Activated B cell treated with CpG ODN at 0.5 μM for 24 hours (primary cell): ENCODE data around the gene CADPS2. TPM values are rescaled to one million over a fixed set of nuclear protein-coding genes. Genes with fewer than 3 reads are reported as not detected.

Experiments
- ATAC-seq: fragments of 200-7000 bp; cut with Tn5 transposase; one replicate; pipeline ENCODE4 v1.10.0; 2021; ENCODE audit warnings: low read depth, mild to moderate bottlenecking, moderate library complexity
- CTCF ChIA-PET: fragments of 350-600 bp; sonication (Branson Sonifier 250); formaldehyde crosslinking; loops from one replicate; lab custom pipeline; 2021; ENCODE audit warnings: antibody characterized with exemption; lab: Charles Lee
- POLR2A ChIA-PET: fragments of 350-600 bp; sonication (Branson Sonifier 250); formaldehyde crosslinking; loops from one replicate; lab custom pipeline; 2021; ENCODE audit warnings: antibody characterized with exemption; lab: Charles Lee
- DNase-seq: peaks from one replicate; pipeline ENCODE4 v3.0.0; 2022
- H3K27ac Mint-ChIP-seq: one replicate; pipeline ENCODE4 v1.8.0; 2020; ENCODE audit warnings: mixed read lengths
- H3K27me3 Mint-ChIP-seq: one replicate; pipeline ENCODE4 v1.8.0; 2021; ENCODE audit warnings: mixed read lengths
- H3K36me3 Mint-ChIP-seq: one replicate; pipeline ENCODE4 v1.8.0; 2021; ENCODE audit warnings: low read depth, mixed read lengths
- H3K4me1 Mint-ChIP-seq: one replicate; pipeline ENCODE4 v1.8.0; 2021; ENCODE audit warnings: mixed read lengths
- H3K4me3 Mint-ChIP-seq: one replicate; pipeline ENCODE4 v1.8.0; 2020; ENCODE audit warnings: mild to moderate bottlenecking, mixed read lengths
- H3K9me3 Mint-ChIP-seq: one replicate; pipeline ENCODE4 v1.8.0; 2020; ENCODE audit warnings: mixed read lengths
- intact Hi-C: fragments of 100-400 bp; cut with micrococcal nuclease; formaldehyde crosslinking; loops from one replicate; pipeline ENCODE4 v1.15.1; 2024
- total RNA-seq: library from RNA; stranded (reverse); gene quantifications from 2 replicates; pipeline ENCODE4 v1.2.3, GENCODE V29; 2022
- TF ChIP-seq, protein P1 (sequence below): fragments of 200-600 bp; IDR thresholded peaks from one replicate; pipeline ENCODE4 v1.8.0; 2022; ENCODE audit warnings: antibody characterized with exemption, mild to moderate bottlenecking

The CADPS2 gene
- total RNA-seq, 1 donor from 2014 or later, result not detected

DNA sequence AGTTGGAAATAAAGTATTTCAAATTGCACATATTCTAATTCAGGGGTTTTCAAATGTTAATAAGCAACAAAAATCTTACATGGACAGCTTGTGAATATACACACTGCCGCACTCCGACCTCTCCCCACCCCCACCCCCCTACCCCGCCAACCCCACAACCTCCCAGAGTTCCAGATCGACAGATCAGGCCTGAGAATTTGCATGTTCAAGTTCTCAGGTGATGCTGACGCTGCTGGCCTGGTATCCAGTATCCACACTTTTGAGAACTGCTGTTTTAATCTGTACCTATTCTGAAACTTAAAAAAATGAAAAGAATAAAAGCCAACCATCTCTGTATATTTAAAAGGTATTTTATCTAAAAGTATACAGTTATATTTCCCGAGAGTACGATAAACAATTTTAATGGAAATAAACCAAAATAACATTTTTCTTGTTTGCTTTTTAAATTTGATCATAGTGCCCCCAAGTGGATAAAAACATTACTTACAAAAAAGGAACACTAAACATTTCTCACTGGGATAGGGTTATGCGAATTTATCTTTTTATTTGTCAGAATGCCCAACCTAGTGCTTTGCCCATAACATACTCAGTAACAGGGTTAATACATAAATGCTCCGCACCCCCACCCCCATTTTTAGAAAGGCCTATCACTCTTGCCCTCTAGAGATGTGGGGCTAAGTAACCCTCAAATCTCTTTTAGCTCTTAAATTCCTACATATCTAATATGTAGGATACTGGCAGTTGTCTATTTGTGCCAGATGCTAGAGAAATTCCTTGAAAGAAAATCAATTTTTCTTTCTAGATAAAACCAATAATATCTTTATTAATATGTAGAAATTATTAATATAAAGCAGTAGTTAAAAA, 353.6 kb downstream of the CADPS2 start:
- H3K27ac Mint-ChIP-seq, result no peak overlapping the region
- H3K36me3 Mint-ChIP-seq, result no peaks in the 10 kb centered on the region
- no peak overlapping the region for H3K4me3 Mint-ChIP-seq
- ATAC-seq (no peak), DNase-seq (no peak)
- H3K4me1 Mint-ChIP-seq, result no peaks in the 10 kb centered on the region
- TF ChIP-seq, protein P1, sequence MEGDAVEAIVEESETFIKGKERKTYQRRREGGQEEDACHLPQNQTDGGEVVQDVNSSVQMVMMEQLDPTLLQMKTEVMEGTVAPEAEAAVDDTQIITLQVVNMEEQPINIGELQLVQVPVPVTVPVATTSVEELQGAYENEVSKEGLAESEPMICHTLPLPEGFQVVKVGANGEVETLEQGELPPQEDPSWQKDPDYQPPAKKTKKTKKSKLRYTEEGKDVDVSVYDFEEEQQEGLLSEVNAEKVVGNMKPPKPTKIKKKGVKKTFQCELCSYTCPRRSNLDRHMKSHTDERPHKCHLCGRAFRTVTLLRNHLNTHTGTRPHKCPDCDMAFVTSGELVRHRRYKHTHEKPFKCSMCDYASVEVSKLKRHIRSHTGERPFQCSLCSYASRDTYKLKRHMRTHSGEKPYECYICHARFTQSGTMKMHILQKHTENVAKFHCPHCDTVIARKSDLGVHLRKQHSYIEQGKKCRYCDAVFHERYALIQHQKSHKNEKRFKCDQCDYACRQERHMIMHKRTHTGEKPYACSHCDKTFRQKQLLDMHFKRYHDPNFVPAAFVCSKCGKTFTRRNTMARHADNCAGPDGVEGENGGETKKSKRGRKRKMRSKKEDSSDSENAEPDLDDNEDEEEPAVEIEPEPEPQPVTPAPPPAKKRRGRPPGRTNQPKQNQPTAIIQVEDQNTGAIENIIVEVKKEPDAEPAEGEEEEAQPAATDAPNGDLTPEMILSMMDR, result no peak
- H3K27me3 Mint-ChIP-seq, result peaks cover 4% of the 10 kb centered on the region
- ChIA-PET CTCF (interaction anchor here (2.0 kb wide), 1 partner anchor 440 kb away, joined by 9 read pairs; no protein-coding TSS in a partner anchor), POLR2A (no interaction called here)
- intact Hi-C loops, result no loop called here
- no peaks in the 10 kb centered on the region for H3K9me3 Mint-ChIP-seq

DNA sequence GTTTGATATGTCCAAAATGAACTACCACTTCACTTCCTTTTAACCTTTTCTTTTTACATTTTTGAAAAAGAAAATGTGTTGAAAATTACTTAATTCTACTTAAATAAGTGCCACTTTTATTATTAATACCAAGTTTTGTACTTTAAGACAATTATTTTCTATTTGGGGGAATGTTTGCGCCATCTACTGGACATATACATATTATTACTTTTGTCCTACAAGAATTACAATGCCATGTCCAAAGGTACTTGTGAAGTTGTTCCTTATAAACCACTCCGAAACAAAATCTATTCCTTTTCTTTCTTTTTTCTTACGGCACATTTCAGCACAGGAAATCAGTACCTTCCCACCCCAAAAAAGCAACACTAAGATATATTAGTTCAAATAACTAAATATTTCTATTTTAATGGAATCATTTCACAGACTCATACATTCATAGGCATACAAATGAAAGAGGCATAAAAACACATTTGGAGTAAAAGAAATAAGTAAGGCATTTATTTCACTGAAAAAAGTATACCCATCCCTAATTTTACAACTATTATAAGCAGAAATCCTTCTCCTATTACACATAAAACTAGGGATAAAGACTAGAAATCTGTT, 357.3 kb downstream of the CADPS2 start:
- Mint-ChIP-seq H3K4me3 (no peak overlapping the region), H3K27ac (no peak overlapping the region), H3K36me3 (no peaks in the 10 kb centered on the region), H3K9me3 (no peaks in the 10 kb centered on the region), H3K4me1 (no peaks in the 10 kb centered on the region), H3K27me3 (peaks cover 4% of the 10 kb centered on the region)
- no peak for ATAC-seq
- intact Hi-C loops, result loop anchor here (2.0 kb wide), 1 partner anchor 310 kb away; no protein-coding TSS in a partner anchor
- TF ChIP-seq, protein P1, result peak; percentile 46
- ChIA-PET CTCF (interaction anchor here (3.6 kb wide), 1 partner anchor 435 kb away, joined by 22 read pairs; no protein-coding TSS in a partner anchor), POLR2A (no interaction called here)
- no peak for DNase-seq

- Mint-ChIP-seq H3K9me3 (no peaks in the 10 kb centered on the region), H3K27me3 (peaks cover 4% of the 10 kb centered on the region), H3K4me1 (no peaks in the 10 kb centered on the region), H3K4me3 (no peak overlapping the region), H3K27ac (no peak overlapping the region), H3K36me3 (no peaks in the 10 kb centered on the region)
- ChIA-PET CTCF (no interaction called here), POLR2A (no interaction called here)
- DNase-seq, result no peak
- intact Hi-C loops, result no loop called here
- TF ChIP-seq, protein P1, result no peak
- ATAC-seq, result no peak
Measured at GRCh38 chr7:122525355-122525754, 360.9 kb downstream of the CADPS2 start.

DNA sequence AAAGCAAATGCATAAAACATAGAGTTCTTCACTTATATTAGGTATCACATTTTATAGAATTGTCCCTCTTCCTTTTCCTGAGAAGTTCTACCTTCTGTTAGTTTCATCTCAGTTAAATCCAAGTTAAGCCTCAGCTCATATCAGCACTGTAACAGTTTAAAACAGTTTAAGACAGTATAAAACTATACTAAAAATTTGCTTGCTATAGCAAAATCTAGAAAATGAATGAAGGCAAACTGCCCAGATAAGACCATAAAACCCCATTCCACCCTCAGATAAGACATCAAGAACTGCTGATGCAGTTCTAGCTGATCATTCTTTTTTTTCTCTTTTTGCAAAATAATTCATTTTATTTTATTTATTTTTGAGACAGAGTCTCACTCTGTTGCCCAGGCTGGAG, 364.5 kb downstream of the CADPS2 start:
- no peak for ATAC-seq
- Mint-ChIP-seq H3K27me3 (peaks cover 4% of the 10 kb centered on the region), H3K9me3 (no peaks in the 10 kb centered on the region), H3K4me3 (no peak overlapping the region), H3K4me1 (no peaks in the 10 kb centered on the region), H3K36me3 (no peaks in the 10 kb centered on the region), H3K27ac (no peak overlapping the region)
- intact Hi-C loops, result no loop called here
- POLR2A ChIA-PET, result no interaction called here
- no peak for DNase-seq
- CTCF ChIA-PET, result no interaction called here
- TF ChIP-seq, protein P1, result no peak

DNA sequence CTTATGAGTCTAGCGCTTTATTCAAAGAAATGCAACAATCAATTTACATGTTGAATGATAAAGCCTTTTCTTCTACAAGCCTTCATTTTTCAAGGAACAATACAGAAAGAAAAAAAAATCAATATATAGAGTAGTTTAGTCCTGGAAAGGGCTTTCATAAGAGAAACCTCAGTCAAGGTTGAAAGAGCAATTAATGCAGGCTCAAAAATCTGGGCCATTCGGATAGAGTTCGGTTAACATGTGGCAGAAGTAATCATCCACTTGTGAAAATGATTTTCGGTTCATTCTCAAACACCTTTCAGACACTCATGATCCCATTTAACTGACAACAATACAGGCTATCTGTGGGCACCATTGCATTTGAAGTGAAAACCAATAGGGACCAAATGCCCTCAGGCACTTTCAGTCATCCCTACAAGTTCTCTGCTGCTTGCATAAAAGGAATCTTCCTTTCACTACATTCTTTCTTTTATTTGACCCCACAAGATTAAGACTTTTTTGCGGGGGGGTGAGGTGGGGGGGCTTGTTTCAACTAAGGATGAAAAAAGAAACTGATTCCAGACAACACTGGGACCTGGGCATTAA, 365.2 kb downstream of the CADPS2 start:
- no peaks in the 10 kb centered on the region for H3K4me1 Mint-ChIP-seq
- no peak for DNase-seq
- H3K4me3 Mint-ChIP-seq, result no peak overlapping the region
- POLR2A ChIA-PET, result no interaction called here
- no peaks in the 10 kb centered on the region for H3K36me3 Mint-ChIP-seq
- ATAC-seq, result no peak
- no peak overlapping the region for H3K27ac Mint-ChIP-seq
- CTCF ChIA-PET, result no interaction called here
- TF ChIP-seq, protein P1, result no peak
- H3K27me3 Mint-ChIP-seq, result peaks cover 4% of the 10 kb centered on the region
- intact Hi-C loops, result no loop called here
- no peaks in the 10 kb centered on the region for H3K9me3 Mint-ChIP-seq
